ENCODE results near the gene GFOD1. TPM values are rescaled to one million over a fixed set of nuclear protein-coding genes. Genes with fewer than 3 reads are reported as not detected.

GFOD1 gene
- total and polyA plus RNA-seq, 10 donors: 3.4 to 54.0 (median 32.5) TPM

DNA sequence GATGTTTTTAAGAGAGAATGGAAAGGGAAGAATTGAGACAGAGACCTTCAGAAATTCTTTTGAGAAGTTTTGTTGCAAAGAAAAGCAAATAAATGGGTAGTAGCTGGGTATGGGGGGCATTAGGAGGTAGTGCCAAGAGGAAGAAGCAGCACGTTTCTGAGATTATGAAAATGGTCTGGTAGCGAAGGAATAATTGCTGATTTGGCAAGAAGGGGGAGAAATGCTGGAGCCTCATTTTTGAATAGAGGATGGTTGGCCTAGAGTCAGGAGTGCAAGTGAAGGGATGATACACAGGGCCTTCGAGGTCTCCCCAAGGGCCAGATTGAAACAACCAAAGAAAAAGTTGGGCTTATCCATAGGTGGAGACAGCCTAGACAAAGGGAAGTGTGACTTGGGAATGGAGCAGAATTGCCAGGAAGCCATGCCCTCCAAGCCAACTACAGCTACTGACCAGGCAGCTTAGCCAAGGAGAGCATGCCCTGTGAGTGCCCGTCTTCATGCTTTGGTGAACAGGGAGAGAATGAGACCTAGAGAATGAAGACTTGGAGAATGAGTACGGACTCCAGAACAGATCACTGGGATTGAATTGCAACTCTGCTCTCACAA lies 144.9 kb downstream of the GFOD1 start:
- Histone ChIP-seq H3K27me3 (replicated peaks in 1 of 7) (no peaks in the 10 kb centered on the region), H3K9me3 (peaks cover 0 to 11% (median 4%) of the 10 kb centered on the region in 8 donors), H3K4me1 (peaks cover 0 to 34% (median 7%) of the 10 kb centered on the region in 6 donors), H3K27ac (no peak overlapping the region), H3K4me3 (no peak overlapping the region), H3K36me3 (no peaks in the 10 kb centered on the region)
- no peak for DNase-seq
- WGBS, 5 donors: 72 to 93% (median 89%) methylated on average over 5 of the region's 5 CpGs
- intact Hi-C loops (cut with DNase I; ENCODE audit: low total_unique reads): no loop called here
- TF ChIP-seq, protein P1, sequence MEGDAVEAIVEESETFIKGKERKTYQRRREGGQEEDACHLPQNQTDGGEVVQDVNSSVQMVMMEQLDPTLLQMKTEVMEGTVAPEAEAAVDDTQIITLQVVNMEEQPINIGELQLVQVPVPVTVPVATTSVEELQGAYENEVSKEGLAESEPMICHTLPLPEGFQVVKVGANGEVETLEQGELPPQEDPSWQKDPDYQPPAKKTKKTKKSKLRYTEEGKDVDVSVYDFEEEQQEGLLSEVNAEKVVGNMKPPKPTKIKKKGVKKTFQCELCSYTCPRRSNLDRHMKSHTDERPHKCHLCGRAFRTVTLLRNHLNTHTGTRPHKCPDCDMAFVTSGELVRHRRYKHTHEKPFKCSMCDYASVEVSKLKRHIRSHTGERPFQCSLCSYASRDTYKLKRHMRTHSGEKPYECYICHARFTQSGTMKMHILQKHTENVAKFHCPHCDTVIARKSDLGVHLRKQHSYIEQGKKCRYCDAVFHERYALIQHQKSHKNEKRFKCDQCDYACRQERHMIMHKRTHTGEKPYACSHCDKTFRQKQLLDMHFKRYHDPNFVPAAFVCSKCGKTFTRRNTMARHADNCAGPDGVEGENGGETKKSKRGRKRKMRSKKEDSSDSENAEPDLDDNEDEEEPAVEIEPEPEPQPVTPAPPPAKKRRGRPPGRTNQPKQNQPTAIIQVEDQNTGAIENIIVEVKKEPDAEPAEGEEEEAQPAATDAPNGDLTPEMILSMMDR (IDR thresholded peaks at IDR 0.05 in 8 of 11, conservative IDR thresholded peaks at IDR 0.05 in 3 of 11): no peak
- TF ChIP-seq POLR2A (IDR thresholded peaks at IDR 0.05) (no peak), POLR2AphosphoS5 (IDR thresholded peaks at IDR 0.05) (no peak)

DNA sequence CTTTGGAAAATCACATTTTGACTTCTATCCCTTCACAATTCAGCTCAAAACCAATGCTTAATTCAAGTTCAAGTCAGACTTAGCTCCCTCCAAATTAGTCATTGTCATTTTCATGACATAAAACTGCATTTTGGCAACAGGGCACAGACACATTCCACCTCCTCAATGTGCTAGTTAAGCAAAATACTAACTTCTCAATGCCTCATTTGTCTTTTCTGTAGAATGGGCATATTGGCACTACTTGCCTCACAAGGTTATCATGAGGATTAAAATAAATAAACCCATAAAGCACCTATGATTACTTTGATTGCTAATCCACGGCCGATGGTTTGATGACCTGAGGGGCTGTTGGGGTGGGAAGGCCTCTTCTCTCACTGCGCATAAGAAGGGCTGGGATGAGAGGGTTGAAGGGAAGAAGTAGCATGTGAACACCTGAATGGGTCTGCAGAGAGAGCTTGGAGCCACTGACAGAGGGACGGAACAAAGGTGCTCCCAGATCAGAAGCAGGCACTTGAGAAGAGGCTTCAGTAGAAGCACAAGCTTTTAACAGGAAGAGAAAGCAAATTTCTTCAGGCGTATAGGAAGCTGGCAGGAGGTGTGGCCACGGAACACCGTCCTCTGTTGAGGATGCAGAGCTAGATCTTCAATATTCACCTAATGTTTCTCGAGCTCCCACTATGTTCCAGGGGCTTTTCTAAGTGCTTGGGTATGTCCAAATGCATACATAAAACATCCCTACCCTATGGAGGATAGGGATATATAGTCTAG lies 147.4 kb downstream of the GFOD1 start:
- DNase-seq: no peak
- peaks cover 4 to 49% (median 17%) of the 10 kb centered on the region in 6 donors for H3K4me1 ChIP-seq
- H3K27ac ChIP-seq: no peak overlapping the region
- no peak overlapping the region for H3K4me3 ChIP-seq
- peaks cover 0 to 11% (median 4%) of the 10 kb centered on the region in 8 donors for H3K9me3 ChIP-seq
- no peaks in the 10 kb centered on the region for H3K36me3 ChIP-seq
- TF ChIP-seq POLR2A (IDR thresholded peaks at IDR 0.05) (no peak), POLR2AphosphoS5 (IDR thresholded peaks at IDR 0.05) (no peak)
- TF ChIP-seq, protein P1 (IDR thresholded peaks at IDR 0.05 in 8 of 11, conservative IDR thresholded peaks at IDR 0.05 in 3 of 11): no peak
- whole genome bisulfite sequencing, 5 donors: 51 to 62% (median 60%) methylated on average over 8 of the region's 8 CpGs
- intact Hi-C loops (cut with DNase I; ENCODE audit: low total_unique reads): loop anchor here (10.0 kb wide), 3 partner anchors 45 to 145 kb away; partner anchors contain the start of gene GFOD1
- no peaks in the 10 kb centered on the region for H3K27me3 ChIP-seq (replicated peaks in 1 of 7)

DNA sequence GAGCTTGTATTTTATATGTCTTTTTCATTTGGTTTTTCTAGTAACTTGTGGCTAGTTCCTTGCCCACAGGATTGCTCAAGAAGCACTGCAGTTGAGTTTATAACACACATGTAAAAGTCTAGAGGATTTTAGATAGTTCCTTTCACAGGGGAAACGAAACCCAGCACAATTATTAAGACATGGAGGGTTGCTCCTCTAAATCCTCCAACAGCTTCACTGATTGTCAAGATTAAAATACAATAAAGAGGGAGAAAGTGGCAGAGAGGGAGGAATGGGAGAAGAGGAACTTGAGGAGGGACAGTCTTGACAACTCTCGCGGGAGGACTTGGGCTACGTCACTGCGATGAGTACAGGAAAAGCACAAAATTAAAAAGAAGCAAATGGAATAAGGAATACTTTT lies 149.4 kb downstream of the GFOD1 start:
- Histone ChIP-seq H3K27ac (peak overlapping the region in 5 of 8 donors; percentile 17 to 72 (median 59)), H3K4me1 (peaks cover 4 to 49% (median 17%) of the 10 kb centered on the region in 6 donors), H3K9me3 (peaks cover 0 to 11% (median 4%) of the 10 kb centered on the region in 8 donors), H3K27me3 (replicated peaks in 1 of 7) (no peaks in the 10 kb centered on the region), H3K4me3 (peak overlapping the region in 1 of 8 donors; percentile 6), H3K36me3 (no peaks in the 10 kb centered on the region)
- intact Hi-C loops (cut with DNase I; ENCODE audit: low total_unique reads): loop anchor here (10.0 kb wide), 3 partner anchors 47 to 147 kb away; partner anchors contain the start of gene GFOD1
- no peak for DNase-seq
- 43 to 63% (median 55%) methylated on average over 5 of the region's 5 CpGs for WGBS, 5 donors
- TF ChIP-seq, protein P1 (IDR thresholded peaks at IDR 0.05 in 8 of 11, conservative IDR thresholded peaks at IDR 0.05 in 3 of 11): no peak
- TF ChIP-seq POLR2AphosphoS5 (IDR thresholded peaks at IDR 0.05): no peak
- TF ChIP-seq POLR2A (IDR thresholded peaks at IDR 0.05): no peak

DNA sequence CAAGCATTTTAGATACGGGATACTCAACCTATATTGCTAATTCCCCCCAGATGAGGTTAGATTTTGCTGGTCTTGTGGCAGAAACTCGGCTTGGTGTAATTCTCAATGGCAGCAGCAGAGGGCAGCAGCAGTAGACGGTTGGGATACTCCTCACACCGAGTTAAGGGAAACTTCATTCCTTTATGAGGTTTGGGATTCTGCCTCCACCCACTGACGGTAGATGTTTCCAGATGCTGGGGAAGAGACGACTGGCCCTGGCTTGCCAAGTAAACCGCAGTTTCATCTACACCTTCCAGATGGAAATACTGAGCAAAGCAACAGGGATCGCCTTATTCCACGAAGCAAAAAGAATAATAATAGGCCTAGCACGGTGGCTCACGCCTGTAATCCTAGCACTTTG lies 150.8 kb downstream of the GFOD1 start:
- Histone ChIP-seq H3K4me1 (peaks cover 4 to 55% (median 17%) of the 10 kb centered on the region in 6 donors), H3K27ac (peak overlapping the region in 1 of 8 donors; percentile 16), H3K9me3 (peaks cover 0 to 2% (median 0%) of the 10 kb centered on the region in 8 donors), H3K4me3 (no peak overlapping the region), H3K27me3 (replicated peaks in 1 of 7) (no peaks in the 10 kb centered on the region), H3K36me3 (no peaks in the 10 kb centered on the region)
- DNase-seq: peak; percentile 87
- intact Hi-C loops (cut with DNase I; ENCODE audit: low total_unique reads): loop anchor here (2.0 to 10.0 kb wide), 4 partner anchors 48 to 202 kb away; partner anchors contain the start of gene GFOD1
- TF ChIP-seq POLR2AphosphoS5 (IDR thresholded peaks at IDR 0.05): peak in 1 of 3 donors; percentile 36
- TF ChIP-seq, protein P1 (IDR thresholded peaks at IDR 0.05 in 8 of 11, conservative IDR thresholded peaks at IDR 0.05 in 3 of 11): peak; percentile 76 to 98 (median 91)
- no peak for TF ChIP-seq POLR2A (IDR thresholded peaks at IDR 0.05)
- WGBS, 5 donors: 30 to 37% (median 33%) methylated on average over 11 of the region's 11 CpGs
